ENCODE measurements around the gene TRIO. TPM values are rescaled to one million over a fixed set of nuclear protein-coding genes. Genes with fewer than 3 reads are reported as not detected.

The TRIO gene
- polyA plus RNA-seq, 3 donors: 1.7 to 45.8 (median 2.1) TPM

DNA sequence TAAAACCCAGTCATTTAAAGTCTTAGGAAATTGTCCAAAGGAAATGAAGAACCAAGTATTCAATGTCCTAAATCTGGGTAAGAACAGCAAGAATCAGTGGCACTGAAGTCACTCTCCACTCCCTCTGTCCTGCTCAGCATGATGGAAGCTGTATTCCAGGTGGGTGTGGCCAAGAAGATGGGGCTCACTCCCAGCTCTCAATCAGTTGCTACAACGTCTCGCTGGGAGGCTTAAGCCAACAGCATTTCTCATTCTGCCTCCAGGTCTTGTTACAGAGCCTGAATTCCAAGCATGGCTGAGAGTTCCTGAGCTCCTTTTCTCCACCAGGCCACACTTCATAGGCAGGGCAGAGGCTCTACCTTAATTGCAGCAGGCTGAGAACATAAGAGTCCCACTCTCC lies 41.2 kb upstream of the TRIO start:
- intact Hi-C loops (cut with micrococcal nuclease): no loop called here
- peaks cover 3 to 15% (median 12%) of the 10 kb centered on the region in 7 donors for H3K9me3 Mint-ChIP-seq

DNA sequence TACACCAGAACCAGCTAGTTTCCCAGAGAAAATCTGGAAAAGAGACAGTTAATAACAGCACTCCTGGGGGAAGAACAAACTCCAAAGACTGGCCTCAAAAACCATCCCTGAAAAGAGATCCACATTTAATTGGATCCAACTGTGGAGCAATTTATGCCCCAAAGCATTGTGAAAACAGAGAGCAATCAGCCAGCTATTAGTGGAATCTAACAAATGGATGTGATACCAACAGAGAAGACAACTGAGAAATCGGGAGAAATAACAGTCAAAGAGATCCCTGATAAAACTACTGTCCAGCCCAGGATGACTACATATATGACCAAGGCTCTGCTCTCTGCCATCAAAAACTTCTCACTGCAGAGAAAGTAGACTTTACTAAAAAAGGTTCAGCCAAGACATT lies 40.5 kb upstream of the TRIO start:
- no peak overlapping the region for H3K27ac ChIP-seq (ENCODE audit: low read depth in 1 of 2, low read length in 2 of 2)
- H3K36me3 ChIP-seq (replicated peaks in 1 of 2; ENCODE audit: control insufficient read depth in 1 of 2, insufficient read depth in 2 of 2, low read length in 2 of 2): no peaks in the 10 kb centered on the region
- H3K4me2 ChIP-seq (replicated peaks; ENCODE audit: extremely low read depth, low read length, poor library complexity, severe bottlenecking): no peak overlapping the region
- Mint-ChIP-seq H3K27ac (no peak overlapping the region), H3K36me3 (no peaks in the 10 kb centered on the region), H3K4me3 (no peak overlapping the region), H3K9me3 (peaks cover 3 to 15% (median 12%) of the 10 kb centered on the region in 7 donors), H3K4me1 (peaks cover 6% of the 10 kb centered on the region), H3K27me3 (ENCODE audit: low read depth in 3 of 3) (peaks cover 4 to 7% (median 5%) of the 10 kb centered on the region in 3 donors)
- H3K4me1 ChIP-seq (ENCODE audit: control insufficient read depth in 1 of 2, insufficient read depth in 2 of 2, low read length in 2 of 2): peaks cover 0 to 6% of the 10 kb centered on the region in 2 donors
- no peak overlapping the region for H3K4me3 ChIP-seq (replicated peaks in 1 of 3; ENCODE audit: low read depth in 2 of 3, low read length in 3 of 3)
- TF ChIP-seq, protein P1, sequence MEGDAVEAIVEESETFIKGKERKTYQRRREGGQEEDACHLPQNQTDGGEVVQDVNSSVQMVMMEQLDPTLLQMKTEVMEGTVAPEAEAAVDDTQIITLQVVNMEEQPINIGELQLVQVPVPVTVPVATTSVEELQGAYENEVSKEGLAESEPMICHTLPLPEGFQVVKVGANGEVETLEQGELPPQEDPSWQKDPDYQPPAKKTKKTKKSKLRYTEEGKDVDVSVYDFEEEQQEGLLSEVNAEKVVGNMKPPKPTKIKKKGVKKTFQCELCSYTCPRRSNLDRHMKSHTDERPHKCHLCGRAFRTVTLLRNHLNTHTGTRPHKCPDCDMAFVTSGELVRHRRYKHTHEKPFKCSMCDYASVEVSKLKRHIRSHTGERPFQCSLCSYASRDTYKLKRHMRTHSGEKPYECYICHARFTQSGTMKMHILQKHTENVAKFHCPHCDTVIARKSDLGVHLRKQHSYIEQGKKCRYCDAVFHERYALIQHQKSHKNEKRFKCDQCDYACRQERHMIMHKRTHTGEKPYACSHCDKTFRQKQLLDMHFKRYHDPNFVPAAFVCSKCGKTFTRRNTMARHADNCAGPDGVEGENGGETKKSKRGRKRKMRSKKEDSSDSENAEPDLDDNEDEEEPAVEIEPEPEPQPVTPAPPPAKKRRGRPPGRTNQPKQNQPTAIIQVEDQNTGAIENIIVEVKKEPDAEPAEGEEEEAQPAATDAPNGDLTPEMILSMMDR (IDR thresholded peaks at IDR 0.05): no peak
- intact Hi-C loops (cut with micrococcal nuclease): no loop called here
- 67% methylated on average over 1 of the region's 1 CpG for WGBS (ENCODE audit: insufficient coverage)
- no peaks in the 10 kb centered on the region for H3K27me3 ChIP-seq (ENCODE audit: control insufficient read depth in 2 of 2, insufficient read depth in 2 of 2, low read length in 2 of 2)
- H3K79me2 ChIP-seq (ENCODE audit: insufficient read depth, low read length): no peaks in the 10 kb centered on the region
- no peak overlapping the region for H2AFZ ChIP-seq (ENCODE audit: insufficient read depth, low read depth, low read length, poor library complexity, severe bottlenecking)
- no peak overlapping the region for H3K9ac ChIP-seq (ENCODE audit: insufficient read depth, low read length, poor library complexity, severe bottlenecking)
- no peaks in the 10 kb centered on the region for H4K20me1 ChIP-seq (ENCODE audit: insufficient read depth, low read length)
- no peak for DNase-seq
- H3K9me3 ChIP-seq (replicated peaks in 1 of 2; ENCODE audit: control insufficient read depth in 1 of 2, insufficient read depth in 1 of 2, low read length in 2 of 2): peaks cover 3 to 7% of the 10 kb centered on the region in 2 donors

More for the DNA sequence above, 41.2 kb upstream of the TRIO start:
- H2AFZ ChIP-seq (ENCODE audit: insufficient read depth, low read depth, low read length, poor library complexity, severe bottlenecking): no peak overlapping the region
- no peak for DNase-seq
- H3K4me2 ChIP-seq (replicated peaks; ENCODE audit: extremely low read depth, low read length, poor library complexity, severe bottlenecking): no peak overlapping the region
- H3K9ac ChIP-seq (ENCODE audit: insufficient read depth, low read length, poor library complexity, severe bottlenecking): no peak overlapping the region
- H3K4me1 Mint-ChIP-seq: no peaks in the 10 kb centered on the region
- H3K27me3 ChIP-seq (ENCODE audit: control insufficient read depth in 2 of 2, insufficient read depth in 2 of 2, low read length in 2 of 2): no peaks in the 10 kb centered on the region
- no peaks in the 10 kb centered on the region for H3K36me3 Mint-ChIP-seq
- no peaks in the 10 kb centered on the region for H3K79me2 ChIP-seq (ENCODE audit: insufficient read depth, low read length)
- no peaks in the 10 kb centered on the region for H4K20me1 ChIP-seq (ENCODE audit: insufficient read depth, low read length)
- no peak overlapping the region for H3K4me3 Mint-ChIP-seq
- no peak overlapping the region for H3K4me3 ChIP-seq (replicated peaks in 1 of 3; ENCODE audit: low read depth in 2 of 3, low read length in 3 of 3)
- H3K9me3 ChIP-seq (replicated peaks in 1 of 2; ENCODE audit: control insufficient read depth in 1 of 2, insufficient read depth in 1 of 2, low read length in 2 of 2): peaks cover 3 to 7% of the 10 kb centered on the region in 2 donors
- H3K27me3 Mint-ChIP-seq (ENCODE audit: low read depth in 3 of 3): peaks cover 3 to 4% (median 3%) of the 10 kb centered on the region in 3 donors
- TF ChIP-seq, protein P1 (IDR thresholded peaks at IDR 0.05): no peak
- no peak overlapping the region for H3K27ac Mint-ChIP-seq
- no peak overlapping the region for H3K27ac ChIP-seq (ENCODE audit: low read depth in 1 of 2, low read length in 2 of 2)
- H3K36me3 ChIP-seq (replicated peaks in 1 of 2; ENCODE audit: control insufficient read depth in 1 of 2, insufficient read depth in 2 of 2, low read length in 2 of 2): no peaks in the 10 kb centered on the region
- WGBS (ENCODE audit: insufficient coverage): 80% methylated on average over 1 of the region's 2 CpGs
- no peaks in the 10 kb centered on the region for H3K4me1 ChIP-seq (ENCODE audit: control insufficient read depth in 1 of 2, insufficient read depth in 2 of 2, low read length in 2 of 2)

Measured in CD14-positive monocyte (primary cell).